Naive thymus-derived CD4-positive, alpha-beta T cell (primary cell): ENCODE data around the gene MARCHF9. TPM values are rescaled to one million over a fixed set of nuclear protein-coding genes. Genes with fewer than 3 reads are reported as not detected.

Experiments used
- ATAC-seq: fragments of 150-1000 bp; cut with Tn5 transposase; 2 replicates; pipeline ENCODE4 v1.10.0; 2021; ENCODE audit warnings: mild to moderate bottlenecking, moderate library complexity
- CTCF ChIA-PET: fragments of 350-600 bp; sonication (Branson Sonifier 250); formaldehyde crosslinking; loops from one replicate; lab custom pipeline; 2021; ENCODE audit warnings: antibody characterized with exemption; lab: Charles Lee
- POLR2A ChIA-PET: fragments of 350-600 bp; sonication (Branson Sonifier 250); formaldehyde crosslinking; loops from one replicate; lab custom pipeline; 2021; ENCODE audit warnings: antibody characterized with exemption, inconsistent platforms; lab: Charles Lee
- DNase-seq, 9 donors: peaks; one replicate each; pipeline versions ENCODE4 v3.0.0 to v3.0.0-alpha.2; 2020 to 2022; ENCODE audit warnings: mixed read lengths in 1 of 9
- H3K27ac ChIP-seq: one replicate; pipeline ENCODE4 v1.7.0; 2013; ENCODE audit warnings: mild to moderate bottlenecking, low read depth, low read length, moderate library complexity
- H3K27me3 ChIP-seq, 2 donors: one replicate each; pipeline ENCODE4 v1.7.0; 2013; ENCODE audit warnings: low read length in 2 of 2, mild to moderate bottlenecking in 2 of 2, moderate library complexity in 2 of 2; ENCODE audit not compliant: control insufficient read depth in 2 of 2, insufficient read depth in 2 of 2
- H3K36me3 ChIP-seq, 3 experiments: 1 replicate in 2 of 3; 2 replicates in 1 of 3; pipeline ENCODE4 v1.7.0; 2013; ENCODE audit warnings: low read length in 3 of 3, mild to moderate bottlenecking in 3 of 3, moderate library complexity in 1 of 3; ENCODE audit not compliant: insufficient read depth in 3 of 3, control insufficient read depth in 2 of 3
- H3K4me1 ChIP-seq, 2 donors: one replicate each; pipeline ENCODE4 v1.7.0; 2013; ENCODE audit warnings: low read length in 2 of 2, mild to moderate bottlenecking in 2 of 2, moderate library complexity in 1 of 2; ENCODE audit not compliant: control insufficient read depth in 2 of 2, insufficient read depth in 2 of 2
- H3K4me3 ChIP-seq: 2 replicates; pipeline ENCODE4 v1.7.0; 2013; ENCODE audit warnings: mild to moderate bottlenecking, low read length
- H3K9me3 ChIP-seq, 3 experiments: 1 replicate in 2 of 3; 2 replicates in 1 of 3; pipeline ENCODE4 v1.7.0; 2013; ENCODE audit warnings: low read length in 3 of 3; ENCODE audit not compliant: control insufficient read depth in 2 of 3
- H3K27ac Mint-ChIP-seq, 9 donors: one replicate each; pipeline ENCODE4 v1.8.0; 2020 to 2022; ENCODE audit warnings: mixed read lengths in 9 of 9, mild to moderate bottlenecking in 8 of 9, moderate library complexity in 5 of 9, inconsistent platforms in 2 of 9
- H3K27me3 Mint-ChIP-seq, 5 donors: one replicate each; pipeline ENCODE4 v1.8.0; 2021 to 2022; ENCODE audit warnings: mixed read lengths in 5 of 5, mild to moderate bottlenecking in 1 of 5
- H3K36me3 Mint-ChIP-seq, 5 donors: one replicate each; pipeline ENCODE4 v1.8.0; 2020 to 2022; ENCODE audit warnings: mixed read lengths in 5 of 5, mild to moderate bottlenecking in 3 of 5, inconsistent platforms in 1 of 5
- H3K4me1 Mint-ChIP-seq, 7 donors: one replicate each; pipeline ENCODE4 v1.8.0; 2020 to 2022; ENCODE audit warnings: mixed read lengths in 7 of 7, mild to moderate bottlenecking in 3 of 7, inconsistent platforms in 1 of 7
- H3K4me3 Mint-ChIP-seq, 10 donors: one replicate each; pipeline ENCODE4 v1.8.0; 2020 to 2022; ENCODE audit warnings: mild to moderate bottlenecking in 10 of 10, mixed read lengths in 10 of 10, moderate library complexity in 6 of 10, inconsistent platforms in 2 of 10
- H3K9me3 Mint-ChIP-seq, 11 donors: one replicate each; pipeline ENCODE4 v1.8.0; 2020 to 2022; ENCODE audit warnings: mixed read lengths in 11 of 11, mild to moderate bottlenecking in 4 of 11, inconsistent platforms in 1 of 11, moderate library complexity in 1 of 11
- intact Hi-C, 2 donors: fragments of 100-400 bp; cut with micrococcal nuclease; formaldehyde crosslinking; loops; one replicate each; pipeline ENCODE4 v1.15.1; 2023
- polyA plus RNA-seq, 2 donors: library from polyadenylated mRNA; unstranded; fragments of 300-500 nt; fragmentation: Illumina TruSeq; gene quantifications; one replicate each; pipeline ENCODE4 v1.2.3, GENCODE V29; 2021
- total RNA-seq, 6 experiments: library from RNA in 5 of 6; stranded (reverse) in 5 of 6; gene quantifications; 1 replicate in 5 of 6; 2 replicates in 1 of 6; pipeline ENCODE4 v1.2.3 and lab custom pipeline; 2021 to 2026

Gene MARCHF9
- total and polyA plus RNA-seq, 7 experiments from 2014 or later: 3.2 to 61.7 (median 40.5) TPM

DNA sequence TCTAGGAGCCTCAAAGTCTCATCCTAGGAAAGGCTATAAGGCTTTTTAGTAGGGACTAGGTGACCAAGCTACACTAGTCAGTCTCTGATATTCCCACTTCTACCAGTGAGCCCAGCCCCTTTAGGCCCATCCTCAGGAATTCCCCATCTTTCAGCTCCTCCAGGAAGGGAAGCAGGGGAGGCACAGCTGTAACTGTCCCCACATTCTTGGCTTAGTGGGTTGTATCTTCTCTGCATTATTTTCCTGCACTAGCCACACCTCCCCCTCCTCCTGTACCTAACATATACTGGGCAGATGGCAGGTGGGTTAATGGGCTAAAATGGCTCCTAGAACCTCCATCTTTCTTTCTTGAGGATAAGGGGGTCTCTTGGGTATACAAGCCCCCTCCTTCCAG, 12.4 kb downstream of the MARCHF9 start:
- POLR2A ChIA-PET: interaction anchor here (1.1 to 1.2 kb wide), 3 partner anchors 11 to 26 kb away, joined by 3 to 4 read pairs (median 4); partner anchors contain the start of gene MARCHF9
- Histone ChIP-seq H3K4me3 (no peak overlapping the region), H3K27me3 (peaks cover 0 to 12% of the 10 kb centered on the region in 2 donors)

DNA sequence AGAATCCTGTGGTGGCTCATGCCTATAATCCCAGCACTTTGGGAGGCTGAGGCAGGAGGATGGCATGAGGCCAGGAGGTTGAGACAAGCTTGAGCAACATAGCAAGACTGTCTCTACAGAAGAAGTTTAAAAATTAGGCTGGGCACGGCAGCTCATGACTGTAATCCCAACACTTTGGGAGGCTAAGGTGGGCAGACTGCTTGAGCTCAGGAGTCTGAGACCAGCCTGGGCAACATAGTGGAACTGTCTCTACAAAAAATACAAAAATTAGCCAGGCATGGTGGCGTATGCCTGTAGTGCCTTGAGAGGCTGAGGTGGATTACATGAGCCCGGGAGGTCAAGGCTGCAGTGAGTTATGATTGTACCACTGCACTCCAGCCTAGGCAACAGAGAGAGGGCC, 13.0 kb downstream of the MARCHF9 start:
- POLR2A ChIA-PET: interaction anchor here (1.1 to 1.2 kb wide), 2 partner anchors 11 to 13 kb away, joined by 3 to 4 read pairs; partner anchors contain the start of gene MARCHF9
- Histone ChIP-seq H3K4me1 (peaks cover 21 to 36% of the 10 kb centered on the region in 2 donors), H3K27ac (no peak overlapping the region), H3K36me3 (peaks cover 0 to 18% (median 0%) of the 10 kb centered on the region in 3 experiments), H3K9me3 (no peaks in the 10 kb centered on the region), H3K4me3 (no peak overlapping the region), H3K27me3 (peaks cover 0 to 12% of the 10 kb centered on the region in 2 donors)
- CTCF ChIA-PET: interaction anchor here (0.6 to 3.5 kb wide), 4 partner anchors 9 to 126 kb away, joined by 4 to 14 read pairs (median 5); no protein-coding TSS in a partner anchor
- Mint-ChIP-seq H3K27me3 (peaks cover 9 to 27% (median 17%) of the 10 kb centered on the region in 5 donors), H3K27ac (no peak overlapping the region), H3K36me3 (peaks cover 0 to 11% (median 5%) of the 10 kb centered on the region in 5 donors), H3K4me1 (peaks cover 28 to 52% (median 44%) of the 10 kb centered on the region in 7 donors), H3K9me3 (no peaks in the 10 kb centered on the region), H3K4me3 (peak overlapping the region in 1 of 10 donors; percentile 17)
- intact Hi-C loops: no loop called here
- DNase-seq (no peak), ATAC-seq (no peak)

More for the DNA sequence above, 12.4 kb downstream of the MARCHF9 start:
- Mint-ChIP-seq H3K36me3 (peaks cover 0 to 11% (median 5%) of the 10 kb centered on the region in 5 donors), H3K4me1 (peaks cover 27 to 50% (median 42%) of the 10 kb centered on the region in 7 donors), H3K27me3 (peaks cover 9 to 27% (median 17%) of the 10 kb centered on the region in 5 donors), H3K9me3 (no peaks in the 10 kb centered on the region), H3K27ac (no peak overlapping the region), H3K4me3 (peak overlapping the region in 3 of 10 donors; percentile 43 to 91 (median 79))
- intact Hi-C loops: no loop called here
- CTCF ChIA-PET: interaction anchor here (0.6 to 3.5 kb wide), 4 partner anchors 11 to 127 kb away, joined by 3 to 14 read pairs (median 4); no protein-coding TSS in a partner anchor
- Histone ChIP-seq H3K4me1 (peaks cover 21 to 36% of the 10 kb centered on the region in 2 donors), H3K36me3 (peaks cover 0 to 18% (median 0%) of the 10 kb centered on the region in 3 experiments), H3K27ac (no peak overlapping the region), H3K9me3 (no peaks in the 10 kb centered on the region)
- no peak for ATAC-seq
- no peak for DNase-seq

DNA sequence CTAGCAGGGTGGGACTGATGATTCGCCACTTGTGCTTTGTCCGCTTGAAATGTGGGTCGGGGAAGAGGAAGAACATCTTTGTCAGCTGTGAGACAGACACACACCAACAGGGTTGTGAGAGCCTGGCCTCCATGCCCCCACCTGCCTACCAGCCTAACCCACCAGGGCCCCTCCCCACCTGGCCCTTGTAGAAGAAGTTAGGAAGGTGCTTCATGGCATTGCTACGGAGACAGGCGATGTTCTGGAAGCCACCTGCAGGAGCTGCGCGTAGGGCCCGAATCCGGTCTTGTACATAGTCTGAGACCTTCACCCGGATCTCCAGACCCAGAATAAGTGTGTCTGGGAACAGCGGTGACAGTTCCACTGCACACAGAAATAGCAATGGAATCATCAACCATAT, 14.7 kb downstream of the MARCHF9 start:
- no peak for ATAC-seq
- H3K36me3 ChIP-seq: peaks cover 0 to 18% (median 0%) of the 10 kb centered on the region in 3 experiments
- CTCF ChIA-PET: no interaction called here
- intact Hi-C loops: no loop called here
- H3K27me3 ChIP-seq: peaks cover 0 to 7% of the 10 kb centered on the region in 2 donors
- H3K4me3 ChIP-seq: no peak overlapping the region
- Mint-ChIP-seq H3K4me1 (peaks cover 29 to 51% (median 40%) of the 10 kb centered on the region in 7 donors), H3K27me3 (peaks cover 4 to 17% (median 10%) of the 10 kb centered on the region in 5 donors), H3K27ac (peak overlapping the region in 1 of 9 donors; percentile 51), H3K4me3 (peak overlapping the region in 5 of 10 donors; percentile 21 to 90 (median 62)), H3K36me3 (peaks cover 0 to 11% (median 5%) of the 10 kb centered on the region in 5 donors), H3K9me3 (no peaks in the 10 kb centered on the region)
- H3K9me3 ChIP-seq: no peaks in the 10 kb centered on the region
- POLR2A ChIA-PET: no interaction called here
- DNase-seq: no peak
- H3K27ac ChIP-seq: no peak overlapping the region
- H3K4me1 ChIP-seq: peaks cover 19 to 31% of the 10 kb centered on the region in 2 donors

DNA sequence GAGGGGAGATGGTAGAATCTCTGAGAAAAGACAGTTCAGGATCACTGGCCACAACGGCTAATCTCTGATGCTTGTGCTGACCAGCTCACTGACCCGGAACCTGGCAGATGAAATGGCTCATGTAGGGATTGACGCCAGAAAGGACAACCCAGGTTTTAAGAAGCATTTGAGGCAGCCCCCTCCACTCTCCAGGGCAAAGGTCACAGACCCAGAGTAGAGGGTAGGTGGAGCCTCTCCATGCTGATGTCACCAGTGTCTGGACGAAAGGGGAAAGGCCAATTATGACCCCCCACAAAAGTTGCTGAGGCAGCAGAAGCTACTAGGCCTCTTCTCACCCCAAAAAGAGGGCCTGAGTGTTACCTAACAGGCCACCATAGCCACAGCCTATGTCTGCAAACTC, 15.8 kb downstream of the MARCHF9 start:
- POLR2A ChIA-PET: no interaction called here
- Mint-ChIP-seq H3K27ac (peak overlapping the region in 2 of 9 donors; percentile 23 to 48), H3K4me3 (peak overlapping the region in 9 of 10 donors; percentile 37 to 97 (median 67)), H3K4me1 (peaks cover 23 to 40% (median 31%) of the 10 kb centered on the region in 7 donors), H3K36me3 (peaks cover 0 to 12% (median 5%) of the 10 kb centered on the region in 5 donors), H3K27me3 (peaks cover 0 to 12% (median 9%) of the 10 kb centered on the region in 5 donors), H3K9me3 (no peaks in the 10 kb centered on the region)
- intact Hi-C loops: no loop called here
- no peak for ATAC-seq
- no peak for DNase-seq
- Histone ChIP-seq H3K9me3 (no peaks in the 10 kb centered on the region), H3K4me3 (no peak overlapping the region), H3K36me3 (peaks cover 0 to 18% (median 0%) of the 10 kb centered on the region in 3 experiments), H3K27ac (peak overlapping the region; percentile 90), H3K27me3 (peaks cover 0 to 5% of the 10 kb centered on the region in 2 donors), H3K4me1 (peaks cover 8 to 24% of the 10 kb centered on the region in 2 donors)
- CTCF ChIA-PET: no interaction called here

DNA sequence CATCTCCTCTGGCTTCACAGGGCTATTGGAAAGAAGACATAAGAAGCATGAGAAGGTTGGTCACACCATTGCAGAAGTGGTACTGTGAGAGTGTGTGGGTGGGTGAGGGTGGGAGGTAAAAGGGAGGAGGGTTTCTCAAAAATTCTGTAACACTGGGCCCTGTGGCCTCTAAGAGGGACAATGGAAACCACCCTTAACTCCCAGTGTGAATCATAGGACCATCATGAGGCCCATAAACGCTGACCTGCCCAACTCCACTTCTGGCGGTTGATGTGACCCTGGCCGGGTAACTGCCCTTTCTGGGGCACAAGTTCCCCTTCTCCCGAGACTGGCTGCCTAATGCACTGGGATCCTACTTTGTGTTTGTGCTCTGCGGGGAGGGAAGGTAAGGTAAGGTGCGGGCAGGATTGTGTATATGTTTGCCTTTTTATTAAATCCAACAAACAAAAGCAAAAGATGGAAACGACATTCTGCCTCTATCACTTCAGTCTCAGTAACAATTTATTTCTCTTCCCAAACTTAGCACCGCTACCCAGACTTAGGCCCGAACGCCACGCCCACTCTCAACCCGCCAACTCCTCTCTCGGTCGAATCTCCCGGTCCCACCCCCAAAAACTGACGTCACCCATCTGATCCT, 16.5 kb downstream of the MARCHF9 start:
- H3K27ac Mint-ChIP-seq: peak overlapping the region; percentile 74 to 98 (median 97)
- ATAC-seq: peak; percentile 78
- H3K9me3 Mint-ChIP-seq: no peaks in the 10 kb centered on the region
- Histone ChIP-seq H3K9me3 (no peaks in the 10 kb centered on the region), H3K4me3 (peak overlapping the region; percentile 99), H3K36me3 (peaks cover 0 to 18% (median 0%) of the 10 kb centered on the region in 3 experiments), H3K27ac (peak overlapping the region; percentile 90), H3K27me3 (peaks cover 0 to 2% of the 10 kb centered on the region in 2 donors), H3K4me1 (peaks cover 6 to 18% of the 10 kb centered on the region in 2 donors)
- peak overlapping the region; percentile 88 to 97 (median 94) for H3K4me3 Mint-ChIP-seq
- intact Hi-C loops: no loop called here
- ChIA-PET CTCF (interaction anchor here (1.2 to 1.8 kb wide), 2 partner anchors 15 to 26 kb away, joined by 4 to 8 read pairs; partner anchors contain the start of gene TSPAN31), POLR2A (interaction anchor here (0.9 to 1.3 kb wide), 3 partner anchors 9 to 71 kb away, joined by 3 to 7 read pairs (median 5); no protein-coding TSS in a partner anchor)
- peaks cover 0 to 14% (median 5%) of the 10 kb centered on the region in 5 donors for H3K36me3 Mint-ChIP-seq
- peaks cover 0 to 7% (median 7%) of the 10 kb centered on the region in 5 donors for H3K27me3 Mint-ChIP-seq
- DNase-seq: peak in 2 of 9 donors; percentile 84 to 88
- H3K4me1 Mint-ChIP-seq: peaks cover 24 to 40% (median 30%) of the 10 kb centered on the region in 7 donors

DNA sequence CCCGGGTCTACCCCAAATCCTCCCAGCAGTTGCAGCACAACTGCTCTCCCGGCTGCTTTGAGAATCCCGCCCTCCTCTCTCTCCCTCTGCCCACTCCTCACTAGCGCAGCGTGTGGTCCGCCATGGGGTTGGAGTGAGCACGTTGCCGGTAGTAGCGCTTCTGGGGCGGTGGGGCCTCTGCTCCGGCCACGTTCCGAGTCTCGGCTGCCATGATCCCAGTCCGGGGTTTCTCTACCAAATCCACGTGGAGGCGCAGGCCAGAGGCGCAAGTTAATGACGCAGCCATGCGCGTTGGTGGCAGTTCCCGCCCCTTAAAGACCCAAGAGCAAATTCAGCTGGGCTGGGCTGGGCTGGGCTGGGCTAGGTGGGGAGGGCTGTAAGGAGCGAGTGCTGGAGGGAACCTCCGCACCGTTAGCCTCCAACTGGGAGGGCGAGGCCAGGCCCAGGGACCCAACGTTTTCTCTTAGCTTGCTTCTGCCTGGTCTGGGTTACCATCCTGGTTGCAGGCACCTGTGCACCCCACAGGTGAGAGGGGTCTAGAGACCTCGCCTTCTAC, 17.0 kb downstream of the MARCHF9 start, which contains the start of gene METTL1:
Gene METTL1, minus strand, starts transcription at position 233 of the 556 bp plus-strand sequence. Its CDS starts 22 bp downstream, at position 211.
- Histone ChIP-seq H3K36me3 (peaks cover 0 to 18% (median 0%) of the 10 kb centered on the region in 3 experiments), H3K4me1 (peaks cover 6 to 12% of the 10 kb centered on the region in 2 donors), H3K27ac (peak within 1 kb of the TSS; percentile 90), H3K27me3 (no peaks in the 10 kb centered on the region), H3K4me3 (peak within 1 kb of the TSS; percentile 99), H3K9me3 (no peaks in the 10 kb centered on the region)
- Mint-ChIP-seq H3K4me3 (peak within 1 kb of the TSS; percentile 88 to 97 (median 94)), H3K9me3 (no peaks in the 10 kb centered on the region), H3K4me1 (peaks cover 20 to 34% (median 25%) of the 10 kb centered on the region in 7 donors), H3K27me3 (peaks cover 0 to 3% (median under 1%) of the 10 kb centered on the region in 5 donors), H3K27ac (peak within 1 kb of the TSS; percentile 74 to 98 (median 97)), H3K36me3 (peaks cover 0 to 14% (median 5%) of the 10 kb centered on the region in 5 donors)
- ChIA-PET CTCF (interaction anchor here (0.6 to 1.8 kb wide), 5 partner anchors 10 to 129 kb away, joined by 3 to 10 read pairs (median 8); partner anchors contain the start of genes TSFM and TSPAN31), POLR2A (interaction anchor here (0.7 to 1.3 kb wide), 6 partner anchors 9 to 125 kb away, joined by 3 to 7 read pairs (median 3); no protein-coding TSS in a partner anchor)
- intact Hi-C loops: loop anchor here (1.0 kb wide), 7 partner anchors 10 to 1304 kb away; partner anchors contain the start of genes TSFM (in 2 of the 2), ATP23 (in 1 of the 2), CDK4 (in 1 of the 2) and GLI1 (in 1 of the 2)
- DNase-seq (peak; percentile 70 to 91 (median 86)), ATAC-seq (peak; percentile 92)
